Measurements from ENCODE around the gene EPN3.

DNA sequence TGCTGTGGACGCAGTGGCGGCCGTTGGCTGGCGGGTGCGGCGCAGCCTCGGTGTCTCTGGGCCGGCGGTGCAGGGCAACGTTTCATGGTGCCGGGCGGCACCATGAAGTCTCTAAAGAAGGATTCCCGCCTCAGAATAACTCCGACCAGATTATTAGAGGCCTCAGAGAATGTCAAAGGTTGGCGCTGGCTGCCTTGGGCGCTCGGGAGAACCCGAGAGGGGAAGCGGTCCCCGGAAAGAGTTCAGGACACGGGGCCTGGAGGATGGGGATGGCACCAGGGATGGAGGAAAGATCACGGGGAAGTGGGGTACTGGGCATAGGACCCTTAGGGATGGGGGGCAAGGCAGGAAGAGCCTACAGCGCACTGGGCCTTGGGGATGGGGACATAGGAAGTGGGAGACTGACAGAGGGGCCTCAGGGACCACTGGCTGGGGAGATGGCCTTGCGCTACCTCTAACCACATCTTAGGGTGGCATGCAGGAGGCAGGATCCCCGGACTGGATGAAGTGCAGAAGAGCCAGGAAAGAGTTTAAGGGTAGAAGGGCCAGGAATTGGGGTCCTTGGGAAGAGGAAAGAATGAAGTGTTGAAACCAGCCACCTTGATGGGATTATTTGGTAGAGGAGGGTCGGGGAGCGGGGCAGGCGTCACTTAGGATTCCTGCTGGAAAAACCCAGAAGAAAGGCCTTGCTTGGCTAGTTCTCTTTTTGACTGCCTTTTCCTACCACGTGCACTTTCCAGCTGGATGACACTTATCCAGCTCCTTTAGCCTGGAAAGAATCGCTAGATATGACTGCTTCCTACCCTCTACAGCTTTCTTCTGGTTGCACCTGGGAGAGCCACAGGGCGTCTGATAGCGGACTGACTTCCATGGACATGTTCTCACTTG lies 23.7 kb upstream of the EPN3 start:
- TF ChIP-seq, protein P1, sequence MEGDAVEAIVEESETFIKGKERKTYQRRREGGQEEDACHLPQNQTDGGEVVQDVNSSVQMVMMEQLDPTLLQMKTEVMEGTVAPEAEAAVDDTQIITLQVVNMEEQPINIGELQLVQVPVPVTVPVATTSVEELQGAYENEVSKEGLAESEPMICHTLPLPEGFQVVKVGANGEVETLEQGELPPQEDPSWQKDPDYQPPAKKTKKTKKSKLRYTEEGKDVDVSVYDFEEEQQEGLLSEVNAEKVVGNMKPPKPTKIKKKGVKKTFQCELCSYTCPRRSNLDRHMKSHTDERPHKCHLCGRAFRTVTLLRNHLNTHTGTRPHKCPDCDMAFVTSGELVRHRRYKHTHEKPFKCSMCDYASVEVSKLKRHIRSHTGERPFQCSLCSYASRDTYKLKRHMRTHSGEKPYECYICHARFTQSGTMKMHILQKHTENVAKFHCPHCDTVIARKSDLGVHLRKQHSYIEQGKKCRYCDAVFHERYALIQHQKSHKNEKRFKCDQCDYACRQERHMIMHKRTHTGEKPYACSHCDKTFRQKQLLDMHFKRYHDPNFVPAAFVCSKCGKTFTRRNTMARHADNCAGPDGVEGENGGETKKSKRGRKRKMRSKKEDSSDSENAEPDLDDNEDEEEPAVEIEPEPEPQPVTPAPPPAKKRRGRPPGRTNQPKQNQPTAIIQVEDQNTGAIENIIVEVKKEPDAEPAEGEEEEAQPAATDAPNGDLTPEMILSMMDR (IDR thresholded peaks at IDR 0.05), result peak; percentile 13
- no peak for TF ChIP-seq ZFX (IDR thresholded peaks at IDR 0.05; ENCODE audit: borderline replicate concordance)
